Transverse colon (tissue), 4 donors: Measurements from ENCODE around the gene DIAPH3. TPM values are rescaled to one million over a fixed set of nuclear protein-coding genes. Genes with fewer than 3 reads are reported as not detected.
"Not testable (repeated sequence)": the region's sequence is repeated elsewhere in the genome, so short reads cannot be mapped to it uniquely, and the experiment has no call there.

Experiments
- DNase-seq: peaks from one replicate; pipeline ENCODE4 v3.0.0-alpha.2; 2019
- H3K27ac ChIP-seq, 4 donors: fragments of 200-600 bp; sonication (generic); 2 replicates each; pipeline ENCODE4 v1.5.1; 2016 to 2018; ENCODE audit warnings: inconsistent platforms in 4 of 4
- H3K27me3 ChIP-seq: fragments of 200-600 bp; sonication (generic); 2 replicates; pipeline ENCODE4 v1.5.1; 2017; ENCODE audit warnings: inconsistent platforms
- H3K36me3 ChIP-seq, 4 donors: fragments of 200-600 bp; sonication (generic); 2 replicates each; pipeline ENCODE4 v1.5.1; 2017 to 2019; ENCODE audit warnings: inconsistent platforms in 4 of 4
- H3K4me1 ChIP-seq, 4 donors: fragments of 200-600 bp; sonication (generic); 2 replicates each; pipeline ENCODE4 v1.5.1; 2017 to 2020; ENCODE audit warnings: inconsistent platforms in 4 of 4
- H3K4me3 ChIP-seq, 4 donors: fragments of 200-600 bp; sonication (generic); 1 replicate in 1 of 4; 2 replicates in 3 of 4; pipeline versions ENCODE4 v1.5.1 to v1.6.1; 2017 to 2019; ENCODE audit warnings: inconsistent platforms in 4 of 4
- H3K9me3 ChIP-seq, 2 donors: fragments of 200-600 bp; sonication (generic); 2 replicates each; pipeline ENCODE4 v1.5.1; 2017 to 2019; ENCODE audit warnings: inconsistent platforms in 2 of 2
- CTCF ChIP-seq, 5 experiments: fragments of 200-600 bp in 3 of 5; fragments of 450-650 bp in 2 of 5; sonication (generic) in 3 of 5; IDR thresholded peaks; 1 replicate in 2 of 5; 2 replicates in 3 of 5; pipeline ENCODE4 v1.5.1; 2016 to 2017; ENCODE audit warnings: antibody characterized with exemption in 5 of 5, inconsistent platforms in 3 of 5, mild to moderate bottlenecking in 2 of 5, moderate library complexity in 1 of 5
- EP300 ChIP-seq: sonication (generic); formaldehyde crosslinking; IDR thresholded peaks from one replicate; pipeline ENCODE4 v1.6.1; 2017; ENCODE audit warnings: antibody characterized with exemption, low read depth
- POLR2A ChIP-seq: fragments of 450-650 bp; IDR thresholded peaks from one replicate; pipeline ENCODE4 v1.6.1; 2016; ENCODE audit warnings: antibody characterized with exemption, mild to moderate bottlenecking, moderate library complexity
- POLR2AphosphoS5 ChIP-seq, 3 donors: sonication (generic); formaldehyde crosslinking; IDR thresholded peaks; one replicate each; pipeline ENCODE4 v1.6.1; 2016; ENCODE audit warnings: antibody characterized with exemption in 3 of 3
- WGBS, 2 donors: methylation state at CpG; one replicate each; pipeline ENCODE4 v1.1.5; 2018; ENCODE audit warnings: low coverage in 1 of 2; 5-methylcytosine and 5-hydroxymethylcytosine counted together
- in situ Hi-C, 4 donors: fragments of 200-750 bp; cut with MboI; loops; one replicate each; pipeline versions ENCODE4 v1.15.0 to v1.15.1; 2017; ENCODE audit warnings: low sequenced_read_pairs in 3 of 4, low pct_ligation_motif_present in 1 of 4, low pct_unique_long_range_greater_than_20kb in 1 of 4
- intact Hi-C: fragments of 100-400 bp; cut with DNase I; formaldehyde crosslinking; loops from one replicate; pipeline ENCODE4 v1.15.1; 2023; ENCODE audit warnings: low total_unique reads
- total RNA-seq, 4 donors: library from RNA; depleted of rRNA; stranded (reverse); fragments of >200 nt; gene quantifications; one replicate each; pipeline ENCODE4 v1.1.0, GENCODE V29; 2016

DIAPH3 gene
- total RNA-seq, 4 donors from 2014 or later: 0.95 to 1.6 (median 1.2) TPM

GRCh38 chr13:60061737-60062136 is 102.0 kb downstream of the DIAPH3 start:
- DNase-seq: no peak
- no peaks in the 10 kb centered on the region for H3K27me3 ChIP-seq
- 86 to 92% methylated on average over 3 of the region's 3 CpGs for WGBS, 2 donors
- H3K4me3 ChIP-seq: no peak overlapping the region
- H3K36me3 ChIP-seq: no peaks in the 10 kb centered on the region
- in situ Hi-C loops (no loop called here), intact Hi-C loops (no loop called here)
- H3K27ac ChIP-seq: no peak overlapping the region
- H3K9me3 ChIP-seq: no peaks in the 10 kb centered on the region
- TF ChIP-seq CTCF (IDR thresholded peaks at IDR 0.05): no peak
- TF ChIP-seq EP300: no peak
- TF ChIP-seq POLR2A: no peak
- no peak for TF ChIP-seq POLR2AphosphoS5 (IDR thresholded peaks at IDR 0.05)
- no peaks in the 10 kb centered on the region for H3K4me1 ChIP-seq

GRCh38 chr13:60051754-60052285 is 111.9 kb downstream of the DIAPH3 start:
- no peak overlapping the region for H3K27ac ChIP-seq
- intact Hi-C loops (no loop called here), in situ Hi-C loops (no loop called here)
- H3K4me1 ChIP-seq: no peaks in the 10 kb centered on the region
- no peak for DNase-seq
- H3K36me3 ChIP-seq: no peaks in the 10 kb centered on the region
- no peaks in the 10 kb centered on the region for H3K9me3 ChIP-seq
- WGBS, 2 donors: 37 to 43% methylated on average over 3 of the region's 3 CpGs
- no peak overlapping the region for H3K4me3 ChIP-seq
- H3K27me3 ChIP-seq: no peaks in the 10 kb centered on the region
- TF ChIP-seq POLR2A: no peak
- TF ChIP-seq POLR2AphosphoS5 (IDR thresholded peaks at IDR 0.05): no peak
- no peak for TF ChIP-seq CTCF (IDR thresholded peaks at IDR 0.05)

GRCh38 chr13:60048353-60048752 is 115.4 kb downstream of the DIAPH3 start:
- intact Hi-C loops, DNase-seq, H3K27ac ChIP-seq, H3K27me3 ChIP-seq, in situ Hi-C loops, H3K4me1 ChIP-seq, H3K9me3 ChIP-seq, H3K36me3 ChIP-seq, H3K4me3 ChIP-seq: not testable (repeated sequence)

- no peaks in the 10 kb centered on the region for H3K9me3 ChIP-seq
- no peak overlapping the region for H3K4me3 ChIP-seq
- WGBS, 2 donors: 83% methylated on average over 3 of the region's 3 CpGs; no CpG with 5 or more reads in 1 of the 2 donors
- in situ Hi-C loops (no loop called here), intact Hi-C loops (no loop called here)
- TF ChIP-seq POLR2A (no peak), EP300 (no peak), CTCF (IDR thresholded peaks at IDR 0.05) (no peak), POLR2AphosphoS5 (IDR thresholded peaks at IDR 0.05) (no peak)
- H3K36me3 ChIP-seq: no peaks in the 10 kb centered on the region
- no peak for DNase-seq
- H3K4me1 ChIP-seq: no peaks in the 10 kb centered on the region
- H3K27ac ChIP-seq: no peak overlapping the region
- H3K27me3 ChIP-seq: no peaks in the 10 kb centered on the region
Measured at GRCh38 chr13:60047918-60048317, 115.8 kb downstream of the DIAPH3 start.

- WGBS, 2 donors: 85 to 92% methylated on average over 4 of the region's 4 CpGs
- Histone ChIP-seq H3K27ac (no peak overlapping the region), H3K4me3 (no peak overlapping the region), H3K27me3 (no peaks in the 10 kb centered on the region), H3K9me3 (no peaks in the 10 kb centered on the region), H3K4me1 (no peaks in the 10 kb centered on the region), H3K36me3 (no peaks in the 10 kb centered on the region)
- intact Hi-C loops (no loop called here), in situ Hi-C loops (no loop called here)
- no peak for DNase-seq
- TF ChIP-seq EP300: no peak
- TF ChIP-seq CTCF (IDR thresholded peaks at IDR 0.05): no peak
- TF ChIP-seq POLR2AphosphoS5 (IDR thresholded peaks at IDR 0.05): no peak
- TF ChIP-seq POLR2A: no peak
Measured at GRCh38 chr13:60044321-60044720, 119.4 kb downstream of the DIAPH3 start.
